HL-60 (cell line): ENCODE data around the gene SDS.

Experiments
- DNase-seq, 2 experiments: peaks; one replicate each; pipeline ENCODE4 v3.0.0-alpha.2; 2010 to 2020; ENCODE audit warnings: low read depth in 1 of 2, low spot score in 1 of 2
- H3K27ac ChIP-seq: fragments of 250-450 bp; sonication (Bioruptor Pico); replicated peaks from 2 replicates; pipeline ENCODE4 v1.5.1; 2020; ENCODE audit warnings: mild to moderate bottlenecking, moderate library complexity
- H3K27me3 ChIP-seq: fragments of 250-450 bp; sonication (Bioruptor Pico); 2 replicates; pipeline ENCODE4 v1.5.1; 2021; ENCODE audit warnings: mild to moderate bottlenecking, moderate library complexity; ENCODE audit not compliant: insufficient read depth, poor library complexity, severe bottlenecking
- H3K4me3 ChIP-seq: replicated peaks from 2 replicates; pipeline ENCODE4 v1.5.1; 2011; ENCODE audit warnings: mild to moderate bottlenecking, control low read depth, low read length; ENCODE audit not compliant: insufficient read depth
- GABPA ChIP-seq: IDR thresholded peaks from 2 replicates; pipeline ENCODE4 v1.6.1; 2012; ENCODE audit warnings: low read depth
- POLR2AphosphoS5 ChIP-seq: IDR thresholded peaks from 2 replicates; pipeline ENCODE4 v1.6.1; 2012; ENCODE audit warnings: low read depth
- SPI1 ChIP-seq: IDR thresholded peaks from 2 replicates; pipeline ENCODE4 v1.6.1; 2012; ENCODE audit warnings: low read depth, mild to moderate bottlenecking, borderline replicate concordance
- TF ChIP-seq, protein P1 (sequence below): IDR thresholded peaks from 2 replicates; pipeline ENCODE4 v1.6.1; 2012; ENCODE audit warnings: low read depth; ENCODE audit not compliant: insufficient replicate concordance
- TF ChIP-seq, protein P2 (sequence below): IDR thresholded peaks from one replicate; pipeline ENCODE4 v1.5.1; 2011; ENCODE audit warnings: low read length, control low read depth, inconsistent platforms; ENCODE audit not compliant: insufficient read depth

SDS gene

GRCh38 chr12:113402586-113403260, 964 bp downstream of the SDS start:
- no peaks in the 10 kb centered on the region for H3K27me3 ChIP-seq
- TF ChIP-seq POLR2AphosphoS5, result no peak
- no peak for TF ChIP-seq GABPA
- no peak for TF ChIP-seq SPI1
- TF ChIP-seq, protein P1, sequence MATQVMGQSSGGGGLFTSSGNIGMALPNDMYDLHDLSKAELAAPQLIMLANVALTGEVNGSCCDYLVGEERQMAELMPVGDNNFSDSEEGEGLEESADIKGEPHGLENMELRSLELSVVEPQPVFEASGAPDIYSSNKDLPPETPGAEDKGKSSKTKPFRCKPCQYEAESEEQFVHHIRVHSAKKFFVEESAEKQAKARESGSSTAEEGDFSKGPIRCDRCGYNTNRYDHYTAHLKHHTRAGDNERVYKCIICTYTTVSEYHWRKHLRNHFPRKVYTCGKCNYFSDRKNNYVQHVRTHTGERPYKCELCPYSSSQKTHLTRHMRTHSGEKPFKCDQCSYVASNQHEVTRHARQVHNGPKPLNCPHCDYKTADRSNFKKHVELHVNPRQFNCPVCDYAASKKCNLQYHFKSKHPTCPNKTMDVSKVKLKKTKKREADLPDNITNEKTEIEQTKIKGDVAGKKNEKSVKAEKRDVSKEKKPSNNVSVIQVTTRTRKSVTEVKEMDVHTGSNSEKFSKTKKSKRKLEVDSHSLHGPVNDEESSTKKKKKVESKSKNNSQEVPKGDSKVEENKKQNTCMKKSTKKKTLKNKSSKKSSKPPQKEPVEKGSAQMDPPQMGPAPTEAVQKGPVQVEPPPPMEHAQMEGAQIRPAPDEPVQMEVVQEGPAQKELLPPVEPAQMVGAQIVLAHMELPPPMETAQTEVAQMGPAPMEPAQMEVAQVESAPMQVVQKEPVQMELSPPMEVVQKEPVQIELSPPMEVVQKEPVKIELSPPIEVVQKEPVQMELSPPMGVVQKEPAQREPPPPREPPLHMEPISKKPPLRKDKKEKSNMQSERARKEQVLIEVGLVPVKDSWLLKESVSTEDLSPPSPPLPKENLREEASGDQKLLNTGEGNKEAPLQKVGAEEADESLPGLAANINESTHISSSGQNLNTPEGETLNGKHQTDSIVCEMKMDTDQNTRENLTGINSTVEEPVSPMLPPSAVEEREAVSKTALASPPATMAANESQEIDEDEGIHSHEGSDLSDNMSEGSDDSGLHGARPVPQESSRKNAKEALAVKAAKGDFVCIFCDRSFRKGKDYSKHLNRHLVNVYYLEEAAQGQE, result no peak
- TF ChIP-seq, protein P2, sequence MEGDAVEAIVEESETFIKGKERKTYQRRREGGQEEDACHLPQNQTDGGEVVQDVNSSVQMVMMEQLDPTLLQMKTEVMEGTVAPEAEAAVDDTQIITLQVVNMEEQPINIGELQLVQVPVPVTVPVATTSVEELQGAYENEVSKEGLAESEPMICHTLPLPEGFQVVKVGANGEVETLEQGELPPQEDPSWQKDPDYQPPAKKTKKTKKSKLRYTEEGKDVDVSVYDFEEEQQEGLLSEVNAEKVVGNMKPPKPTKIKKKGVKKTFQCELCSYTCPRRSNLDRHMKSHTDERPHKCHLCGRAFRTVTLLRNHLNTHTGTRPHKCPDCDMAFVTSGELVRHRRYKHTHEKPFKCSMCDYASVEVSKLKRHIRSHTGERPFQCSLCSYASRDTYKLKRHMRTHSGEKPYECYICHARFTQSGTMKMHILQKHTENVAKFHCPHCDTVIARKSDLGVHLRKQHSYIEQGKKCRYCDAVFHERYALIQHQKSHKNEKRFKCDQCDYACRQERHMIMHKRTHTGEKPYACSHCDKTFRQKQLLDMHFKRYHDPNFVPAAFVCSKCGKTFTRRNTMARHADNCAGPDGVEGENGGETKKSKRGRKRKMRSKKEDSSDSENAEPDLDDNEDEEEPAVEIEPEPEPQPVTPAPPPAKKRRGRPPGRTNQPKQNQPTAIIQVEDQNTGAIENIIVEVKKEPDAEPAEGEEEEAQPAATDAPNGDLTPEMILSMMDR, result no peak
- no peak for DNase-seq
- no peak overlapping the region for H3K4me3 ChIP-seq
- no peak overlapping the region for H3K27ac ChIP-seq

DNA sequence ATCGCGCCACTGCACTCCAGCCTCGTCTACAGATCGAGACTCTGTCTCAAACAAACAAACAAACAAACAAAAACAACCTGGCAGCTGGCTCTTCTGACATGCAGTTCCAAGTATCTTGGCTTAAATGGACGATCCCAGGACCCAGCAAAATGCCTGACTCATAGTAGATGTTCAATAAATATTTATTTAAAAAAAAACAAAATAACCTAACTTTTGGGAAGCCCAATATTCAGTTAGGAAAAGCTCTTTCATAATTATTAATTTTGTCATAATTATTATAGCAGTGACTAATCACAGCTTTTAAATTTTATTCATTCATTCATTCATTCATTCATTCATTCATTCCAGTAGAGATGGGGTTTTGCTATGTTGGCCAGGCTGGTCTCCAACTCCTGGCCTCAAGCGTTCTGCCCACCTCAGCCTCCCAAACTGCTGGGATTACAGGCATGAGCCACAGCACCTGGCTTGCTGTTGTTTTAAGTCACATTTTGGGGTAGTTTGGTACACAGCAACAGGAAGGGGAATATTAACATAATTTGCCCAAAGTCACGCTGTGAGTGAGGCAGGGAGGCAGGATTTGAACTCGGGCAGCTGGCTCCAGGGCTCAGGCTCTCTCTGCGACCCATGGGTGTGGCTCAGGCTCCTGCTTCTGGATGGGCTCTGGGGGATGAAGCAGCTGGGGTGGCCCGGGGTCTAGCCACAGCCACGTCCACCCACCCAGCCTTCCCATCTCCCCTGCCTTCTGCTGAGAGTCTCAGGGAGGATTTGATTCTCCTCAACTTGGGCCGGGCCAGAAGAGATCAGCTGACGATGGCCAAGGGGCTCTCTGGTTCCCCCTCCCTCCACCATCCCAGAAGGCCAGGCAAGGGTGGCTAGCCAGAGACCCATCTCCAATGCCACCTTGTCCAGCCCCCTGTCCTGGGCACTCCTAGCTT, 2.4 kb downstream of the SDS start:
- no peak for TF ChIP-seq POLR2AphosphoS5
- TF ChIP-seq, protein P1, result no peak
- TF ChIP-seq, protein P2, result no peak
- TF ChIP-seq GABPA, result no peak
- no peak for TF ChIP-seq SPI1
- Histone ChIP-seq H3K27me3 (no peaks in the 10 kb centered on the region), H3K4me3 (no peak overlapping the region), H3K27ac (no peak overlapping the region)
- DNase-seq, result no peak

GRCh38 chr12:113400362-113400761, 3.3 kb downstream of the SDS start:
- Histone ChIP-seq H3K27me3 (no peaks in the 10 kb centered on the region), H3K4me3 (no peak overlapping the region), H3K27ac (no peak overlapping the region)
- TF ChIP-seq GABPA, result no peak
- no peak for DNase-seq

GRCh38 chr12:113399490-113399889, 4.2 kb downstream of the SDS start:
- no peak overlapping the region for H3K27ac ChIP-seq
- no peak for TF ChIP-seq POLR2AphosphoS5
- DNase-seq, result no peak

More at GRCh38 chr12:113399490-113399889, 4.2 kb downstream of the SDS start:
- Histone ChIP-seq H3K27me3 (no peaks in the 10 kb centered on the region), H3K4me3 (no peak overlapping the region)
